ENCODE results near the gene ZC3H12A. TPM values are rescaled to one million over a fixed set of nuclear protein-coding genes. Genes with fewer than 3 reads are reported as not detected.

Gene ZC3H12A
- total RNA-seq, 1 donor from 2014 or later, result 5.4 TPM

GRCh38 chr1:37479255-37480124, 5.1 kb downstream of the ZC3H12A start:
- DNase-seq, result peak; percentile 84

GRCh38 chr1:37480125-37480466, 5.7 kb downstream of the ZC3H12A start:
- no peak for DNase-seq

GRCh38 chr1:37480581-37481288, 6.4 kb downstream of the ZC3H12A start:
- DNase-seq, result no peak

DNA sequence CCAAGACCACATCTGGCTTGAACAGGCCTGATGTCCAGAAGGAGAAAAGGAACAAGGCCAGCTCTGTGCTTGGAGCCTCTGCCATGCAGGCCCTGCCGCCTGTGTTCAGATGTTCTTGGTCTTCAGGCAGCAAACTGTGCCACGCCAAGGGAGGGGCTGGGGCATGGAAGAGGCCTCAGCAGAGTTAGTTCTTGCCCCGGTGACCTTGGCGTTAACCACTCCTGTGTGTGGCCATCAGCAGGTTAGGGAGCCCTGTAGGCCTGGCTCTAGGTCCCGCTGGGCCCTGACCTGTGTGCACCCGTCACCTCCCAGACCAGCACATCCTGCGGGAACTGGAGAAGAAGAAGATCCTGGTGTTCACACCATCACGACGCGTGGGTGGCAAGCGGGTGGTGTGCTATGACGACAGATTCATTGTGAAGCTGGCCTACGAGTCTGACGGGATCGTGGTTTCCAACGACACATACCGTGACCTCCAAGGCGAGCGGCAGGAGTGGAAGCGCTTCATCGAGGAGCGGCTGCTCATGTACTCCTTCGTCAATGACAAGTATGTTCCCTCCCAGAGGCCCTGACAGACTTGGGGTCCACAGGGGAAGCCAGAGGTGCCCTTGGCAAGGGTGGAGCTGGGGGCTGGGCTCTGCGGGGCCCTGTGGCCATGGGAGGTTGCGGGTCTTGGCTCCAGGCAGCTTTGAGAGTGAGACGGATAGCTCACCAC, 7.1 kb downstream of the ZC3H12A start:
- DNase-seq, result no peak

DNA sequence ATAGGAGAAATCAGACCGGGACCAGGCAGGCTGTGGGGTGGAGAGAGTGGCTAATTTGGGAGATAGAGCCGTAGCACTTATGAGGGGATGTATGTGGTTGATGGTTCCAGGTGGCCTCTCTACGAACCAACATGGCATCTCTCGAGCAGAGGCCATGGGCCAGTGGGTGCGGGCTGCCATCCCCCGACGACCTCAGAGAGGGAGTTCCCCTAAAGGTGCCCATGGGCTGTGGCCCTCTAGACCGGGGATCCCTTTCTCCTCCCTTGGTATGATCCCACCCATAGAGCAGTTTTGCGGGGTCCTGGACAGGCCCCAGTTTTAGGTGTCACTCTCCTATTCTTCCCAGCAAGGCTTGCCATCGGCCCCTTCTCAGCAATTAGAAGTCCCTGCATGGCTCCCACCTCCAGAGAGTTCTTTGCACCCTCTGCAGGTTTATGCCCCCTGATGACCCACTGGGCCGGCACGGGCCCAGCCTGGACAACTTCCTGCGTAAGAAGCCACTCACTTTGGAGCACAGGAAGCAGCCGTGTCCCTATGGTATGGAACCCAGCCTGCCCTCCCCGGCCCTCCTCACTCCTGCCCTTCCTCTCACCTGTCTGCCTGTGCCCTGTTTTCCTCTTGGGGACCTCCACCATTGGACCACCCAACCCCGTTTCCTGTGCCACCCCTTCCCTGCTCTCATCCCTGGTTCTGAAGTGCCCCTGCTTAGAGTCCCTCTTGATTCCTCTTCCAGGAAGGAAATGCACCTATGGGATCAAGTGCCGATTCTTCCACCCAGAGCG, 7.8 kb downstream of the ZC3H12A start:
- DNase-seq, result no peak

DNA sequence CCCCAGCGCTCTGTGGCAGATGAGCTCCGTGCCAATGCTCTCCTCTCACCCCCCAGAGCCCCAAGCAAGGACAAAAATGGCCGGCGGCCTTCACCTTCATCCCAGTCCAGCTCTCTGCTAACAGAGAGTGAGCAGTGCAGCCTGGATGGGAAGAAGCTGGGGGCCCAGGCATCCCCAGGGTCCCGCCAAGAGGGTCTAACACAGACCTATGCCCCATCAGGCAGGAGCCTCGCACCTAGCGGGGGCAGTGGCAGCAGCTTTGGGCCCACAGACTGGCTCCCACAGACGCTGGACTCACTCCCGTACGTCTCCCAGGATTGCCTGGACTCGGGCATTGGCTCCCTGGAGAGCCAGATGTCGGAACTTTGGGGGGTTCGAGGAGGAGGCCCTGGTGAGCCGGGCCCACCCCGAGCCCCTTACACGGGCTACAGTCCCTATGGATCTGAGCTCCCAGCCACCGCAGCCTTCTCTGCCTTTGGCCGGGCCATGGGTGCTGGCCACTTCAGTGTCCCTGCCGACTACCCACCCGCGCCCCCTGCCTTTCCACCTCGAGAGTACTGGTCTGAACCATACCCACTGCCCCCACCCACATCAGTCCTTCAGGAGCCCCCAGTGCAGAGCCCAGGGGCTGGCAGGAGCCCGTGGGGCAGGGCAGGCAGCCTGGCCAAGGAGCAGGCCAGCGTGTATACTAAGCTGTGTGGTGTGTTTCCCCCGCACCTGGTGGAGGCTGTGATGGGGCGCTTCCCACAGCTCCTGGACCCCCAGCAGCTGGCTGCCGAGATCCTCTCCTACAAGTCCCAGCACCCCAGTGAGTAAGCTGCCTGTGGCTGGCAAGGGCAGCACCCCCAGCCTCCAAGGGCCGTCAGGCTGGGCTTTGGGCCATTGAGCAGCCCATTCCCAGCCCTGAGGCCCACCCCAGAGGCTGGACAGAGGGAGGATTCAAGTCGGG, 8.7 kb downstream of the ZC3H12A start:
- DNase-seq, result no peak

GRCh38 chr1:37483785-37484184, 9.4 kb downstream of the ZC3H12A start:
- DNase-seq, result no peak

DNA sequence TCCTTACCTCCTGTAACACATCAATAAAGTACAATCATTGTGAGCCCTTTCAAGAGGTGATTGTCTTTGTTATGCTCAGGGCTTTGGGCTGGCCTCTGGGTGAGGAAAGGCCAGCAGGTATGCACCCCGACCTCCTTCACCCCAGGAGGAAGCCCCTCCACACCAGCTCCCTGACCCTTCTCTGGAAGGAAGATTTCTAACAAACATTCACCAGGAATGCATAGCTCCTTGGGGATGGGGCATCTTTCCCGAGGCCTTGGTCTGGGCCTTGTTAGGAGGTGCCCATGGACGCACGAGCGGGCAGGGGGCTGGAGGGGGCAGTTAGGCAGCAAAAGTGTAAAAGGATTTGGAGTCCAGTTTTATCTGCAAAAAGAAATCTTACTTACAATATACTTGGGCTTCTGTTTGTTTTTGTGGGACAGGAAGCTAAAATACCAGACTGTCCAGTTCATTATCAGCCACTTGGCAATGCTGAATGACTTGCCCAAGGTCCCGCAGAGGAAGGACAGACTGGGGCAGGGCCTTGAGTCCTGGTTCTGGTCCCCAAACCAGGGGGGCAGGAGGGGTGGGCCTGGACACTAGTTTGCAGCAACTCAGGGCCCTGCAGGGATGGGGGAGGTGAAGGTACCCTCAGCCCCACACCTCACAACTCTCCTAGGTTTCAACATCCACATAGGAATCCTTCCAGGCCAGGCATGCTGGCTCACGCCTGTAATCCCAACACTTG, 10.1 kb downstream of the ZC3H12A start:
- no peak for DNase-seq

GRCh38 chr1:37485902-37486679, 11.7 kb downstream of the ZC3H12A start:
- no peak for DNase-seq

DNA sequence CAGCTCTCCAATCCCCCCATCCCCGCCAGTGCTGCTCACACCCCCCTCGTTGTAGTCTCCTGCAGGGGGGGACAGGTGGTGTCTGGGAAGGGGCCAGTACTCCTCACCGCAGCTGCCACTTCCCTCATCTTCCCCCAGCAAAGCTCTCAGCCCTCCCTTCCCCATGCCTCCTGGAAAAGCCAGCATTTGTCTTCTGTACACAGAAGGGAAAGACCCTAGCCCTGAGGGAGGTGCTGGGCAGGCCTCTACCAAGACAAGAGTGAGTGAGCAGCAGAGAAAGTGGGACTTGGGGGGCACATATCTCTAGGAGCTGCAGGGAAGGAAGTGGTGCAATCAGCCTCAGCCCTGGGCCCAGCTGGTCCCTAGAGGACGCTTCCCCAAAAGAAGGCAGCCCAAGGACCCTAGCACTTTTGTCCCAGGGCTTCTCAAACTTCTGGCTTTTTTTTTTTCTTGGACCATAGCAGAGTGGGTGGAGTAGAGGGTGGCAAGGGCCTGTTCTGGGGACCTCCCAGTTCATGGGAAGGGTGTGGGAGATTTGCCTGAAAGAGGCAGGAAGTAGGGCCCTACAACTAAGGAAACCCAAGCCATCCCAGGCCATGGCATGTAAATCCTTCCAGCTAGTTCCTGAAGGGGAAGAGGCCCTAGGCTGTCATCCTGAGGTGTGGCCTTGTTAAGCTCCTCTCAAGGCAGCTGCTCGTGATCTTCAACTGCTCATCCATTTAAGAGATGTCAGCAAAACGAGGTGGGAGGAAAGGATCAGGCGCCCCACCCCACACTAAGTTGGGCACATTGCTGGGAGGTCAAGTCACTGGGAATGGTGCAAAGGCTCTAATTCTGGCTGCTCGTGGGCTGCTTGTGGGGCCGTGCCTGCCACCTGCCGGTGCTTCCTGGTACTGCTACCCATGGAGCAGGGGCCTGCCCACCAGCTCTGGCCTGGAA, 12.6 kb downstream of the ZC3H12A start:
- peak; percentile 86 for DNase-seq

DNA sequence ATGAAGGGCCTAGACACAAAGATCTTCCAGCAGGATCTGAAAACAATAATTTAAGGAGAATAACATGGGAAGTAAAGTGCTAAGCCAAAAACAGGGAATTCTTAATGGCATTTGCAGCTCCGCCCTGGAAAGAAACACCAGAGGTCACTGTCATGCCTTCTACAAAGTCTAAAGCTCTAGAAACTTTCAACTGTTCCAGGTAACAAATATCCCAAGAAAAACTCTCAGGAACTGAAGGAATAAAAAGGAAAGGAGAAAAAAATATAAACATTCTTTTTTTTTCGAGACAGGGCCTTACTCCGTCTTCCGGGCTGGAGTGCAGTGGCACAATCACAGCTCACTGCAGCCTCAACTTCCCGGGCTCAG, 13.2 kb downstream of the ZC3H12A start:
- DNase-seq, result no peak

- no peak for DNase-seq
Observed at GRCh38 chr1:37493336-37494098, 19.1 kb downstream of the ZC3H12A start.

DNA sequence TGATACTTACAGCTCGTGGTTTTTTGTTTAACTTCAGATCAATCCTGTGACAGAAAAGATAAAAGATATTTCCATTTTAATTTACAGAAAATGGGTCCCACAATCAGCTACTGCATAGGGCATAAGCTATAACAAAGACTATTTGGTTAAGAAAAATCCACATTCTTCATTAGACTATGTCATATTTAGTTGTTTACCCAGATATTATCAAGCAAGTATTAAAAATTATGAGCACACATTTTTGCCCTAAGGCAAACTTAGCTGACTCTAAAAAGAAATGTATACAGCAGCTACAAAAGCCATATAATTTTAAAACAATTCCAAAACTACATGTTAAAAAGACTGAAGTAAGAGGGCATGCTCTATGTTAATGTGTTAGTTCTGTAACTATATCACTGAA, 21.5 kb downstream of the ZC3H12A start:
- DNase-seq, result no peak

GRCh38 chr1:37497832-37498231, 23.5 kb downstream of the ZC3H12A start:
- no peak for DNase-seq

GRCh38 chr1:37498872-37499617, 24.7 kb downstream of the ZC3H12A start:
- peak; percentile 85 for DNase-seq

GRCh38 chr1:37501661-37502060, 27.3 kb downstream of the ZC3H12A start:
- no peak for DNase-seq

- no peak for DNase-seq
Observed at GRCh38 chr1:37502104-37502503, 27.7 kb downstream of the ZC3H12A start.

All from dermis blood vessel endothelial cell (primary cell).